Measurements from ENCODE around the gene DENND6B. TPM values are rescaled to one million over a fixed set of nuclear protein-coding genes. Genes with fewer than 3 reads are reported as not detected.

The DENND6B gene
- total RNA-seq, 4 donors from 2014 or later: 8.6 to 13.1 (median 11.7) TPM

DNA sequence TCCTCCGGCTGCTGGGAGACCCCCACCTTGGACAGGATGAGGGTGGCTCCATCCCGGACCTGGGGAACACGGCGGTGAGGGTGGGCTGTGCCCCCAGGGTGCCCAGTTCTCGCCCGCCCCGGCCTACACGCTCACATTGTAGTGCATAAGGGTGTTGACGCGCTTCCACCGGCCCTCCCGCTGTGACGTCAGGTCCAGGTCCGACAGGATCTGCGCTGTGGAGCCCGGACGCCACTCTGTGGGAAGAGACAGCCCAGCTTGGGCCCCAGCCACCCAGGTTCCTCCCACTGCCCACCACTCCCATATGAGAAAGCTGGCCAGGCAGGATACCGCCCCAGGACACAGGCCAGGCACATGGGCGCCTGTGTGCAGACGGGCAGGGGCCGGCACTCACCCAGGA is 48.4 kb downstream of the DENND6B start:
- Histone ChIP-seq H3K4me3 (no peak overlapping the region), H3K27ac (no peak overlapping the region), H3K27me3 (no peaks in the 10 kb centered on the region), H3K9me3 (no peaks in the 10 kb centered on the region), H3K36me3 (peaks cover 6 to 86% (median 28%) of the 10 kb centered on the region in 3 donors), H3K4me1 (peaks cover 0 to 33% (median 0%) of the 10 kb centered on the region in 4 donors)
- no peak for DNase-seq (ENCODE audit: low spot score in 2 of 2)
- WGBS, 2 donors: 89 to 100% methylated on average over 1 to 9 of the region's 21 CpGs
- TF ChIP-seq EP300 (IDR thresholded peaks at IDR 0.05): no peak
- TF ChIP-seq, protein P1, sequence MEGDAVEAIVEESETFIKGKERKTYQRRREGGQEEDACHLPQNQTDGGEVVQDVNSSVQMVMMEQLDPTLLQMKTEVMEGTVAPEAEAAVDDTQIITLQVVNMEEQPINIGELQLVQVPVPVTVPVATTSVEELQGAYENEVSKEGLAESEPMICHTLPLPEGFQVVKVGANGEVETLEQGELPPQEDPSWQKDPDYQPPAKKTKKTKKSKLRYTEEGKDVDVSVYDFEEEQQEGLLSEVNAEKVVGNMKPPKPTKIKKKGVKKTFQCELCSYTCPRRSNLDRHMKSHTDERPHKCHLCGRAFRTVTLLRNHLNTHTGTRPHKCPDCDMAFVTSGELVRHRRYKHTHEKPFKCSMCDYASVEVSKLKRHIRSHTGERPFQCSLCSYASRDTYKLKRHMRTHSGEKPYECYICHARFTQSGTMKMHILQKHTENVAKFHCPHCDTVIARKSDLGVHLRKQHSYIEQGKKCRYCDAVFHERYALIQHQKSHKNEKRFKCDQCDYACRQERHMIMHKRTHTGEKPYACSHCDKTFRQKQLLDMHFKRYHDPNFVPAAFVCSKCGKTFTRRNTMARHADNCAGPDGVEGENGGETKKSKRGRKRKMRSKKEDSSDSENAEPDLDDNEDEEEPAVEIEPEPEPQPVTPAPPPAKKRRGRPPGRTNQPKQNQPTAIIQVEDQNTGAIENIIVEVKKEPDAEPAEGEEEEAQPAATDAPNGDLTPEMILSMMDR (IDR thresholded peaks at IDR 0.05): no peak

DNA sequence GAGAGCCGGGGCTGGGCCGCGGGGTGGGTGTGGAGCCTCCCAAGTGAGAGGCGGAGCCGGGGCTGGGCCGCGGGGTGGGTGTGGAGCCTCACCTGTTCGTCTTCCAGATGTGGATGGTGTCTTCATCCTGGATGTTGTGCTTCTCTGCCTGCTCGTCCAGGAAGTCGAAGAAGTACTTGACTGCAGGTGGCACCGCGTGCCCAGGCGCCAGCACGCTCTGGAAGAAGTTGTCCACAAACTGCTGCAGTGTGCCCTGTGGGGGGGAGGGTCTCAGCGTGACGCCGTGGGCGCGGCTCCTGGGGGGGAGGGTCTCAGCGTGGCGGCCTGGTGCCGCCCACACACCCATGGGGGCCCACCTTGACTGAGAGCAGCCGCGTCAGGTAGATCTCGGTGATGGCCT is 49.1 kb downstream of the DENND6B start:
- peaks cover 0 to 31% (median 0%) of the 10 kb centered on the region in 4 donors for H3K4me1 ChIP-seq
- WGBS, 2 donors: 87 to 88% methylated on average over 25 of the region's 25 CpGs
- TF ChIP-seq, protein P1 (IDR thresholded peaks at IDR 0.05): no peak
- no peak for TF ChIP-seq EP300 (IDR thresholded peaks at IDR 0.05)
- no peak for TF ChIP-seq POLR2A (IDR thresholded peaks at IDR 0.05)
- H3K36me3 ChIP-seq: peaks cover 5 to 79% (median 28%) of the 10 kb centered on the region in 3 donors
- H3K4me3 ChIP-seq: no peak overlapping the region
- H3K9me3 ChIP-seq: no peaks in the 10 kb centered on the region
- H3K27ac ChIP-seq: no peak overlapping the region
- H3K27me3 ChIP-seq: no peaks in the 10 kb centered on the region
- DNase-seq (ENCODE audit: low spot score in 2 of 2): no peak

DNA sequence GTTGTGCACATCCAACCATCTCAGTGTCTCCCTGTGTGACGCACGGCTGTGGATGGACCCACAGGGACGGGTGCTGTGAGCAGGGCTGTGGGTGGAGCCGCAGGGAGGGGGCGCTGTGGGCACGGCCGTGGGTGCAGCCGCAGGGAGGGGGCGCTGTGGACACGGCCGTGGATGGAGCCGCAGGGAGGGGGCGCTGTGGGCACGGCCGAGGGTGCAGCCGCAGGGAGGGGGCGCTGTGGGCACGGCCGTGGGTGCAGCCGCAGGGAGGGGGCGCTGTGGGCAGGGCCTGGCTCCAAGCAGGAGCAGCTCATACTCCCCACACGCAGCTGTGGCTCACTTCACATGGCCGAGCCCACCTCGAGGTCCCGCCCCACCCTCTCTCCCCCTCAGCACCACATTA is 50.7 kb downstream of the DENND6B start:
- Histone ChIP-seq H3K27ac (peak overlapping the region in 3 of 4 donors; percentile 3 to 55 (median 51)), H3K27me3 (peaks cover 0 to 4% of the 10 kb centered on the region in 2 donors), H3K4me3 (no peak overlapping the region), H3K36me3 (peaks cover 5 to 63% (median 17%) of the 10 kb centered on the region in 3 donors), H3K9me3 (no peaks in the 10 kb centered on the region), H3K4me1 (peaks cover 0 to 41% (median 11%) of the 10 kb centered on the region in 4 donors)
- 40 to 58% methylated on average over 22 to 24 of the region's 25 CpGs for WGBS, 2 donors
- no peak for TF ChIP-seq POLR2A (IDR thresholded peaks at IDR 0.05)
- TF ChIP-seq, protein P1 (IDR thresholded peaks at IDR 0.05): peak in 4 of 5 experiments; percentile 32 to 68 (median 58)
- DNase-seq (ENCODE audit: low spot score in 2 of 2): peak in 1 of 2 donors; percentile 22

DNA sequence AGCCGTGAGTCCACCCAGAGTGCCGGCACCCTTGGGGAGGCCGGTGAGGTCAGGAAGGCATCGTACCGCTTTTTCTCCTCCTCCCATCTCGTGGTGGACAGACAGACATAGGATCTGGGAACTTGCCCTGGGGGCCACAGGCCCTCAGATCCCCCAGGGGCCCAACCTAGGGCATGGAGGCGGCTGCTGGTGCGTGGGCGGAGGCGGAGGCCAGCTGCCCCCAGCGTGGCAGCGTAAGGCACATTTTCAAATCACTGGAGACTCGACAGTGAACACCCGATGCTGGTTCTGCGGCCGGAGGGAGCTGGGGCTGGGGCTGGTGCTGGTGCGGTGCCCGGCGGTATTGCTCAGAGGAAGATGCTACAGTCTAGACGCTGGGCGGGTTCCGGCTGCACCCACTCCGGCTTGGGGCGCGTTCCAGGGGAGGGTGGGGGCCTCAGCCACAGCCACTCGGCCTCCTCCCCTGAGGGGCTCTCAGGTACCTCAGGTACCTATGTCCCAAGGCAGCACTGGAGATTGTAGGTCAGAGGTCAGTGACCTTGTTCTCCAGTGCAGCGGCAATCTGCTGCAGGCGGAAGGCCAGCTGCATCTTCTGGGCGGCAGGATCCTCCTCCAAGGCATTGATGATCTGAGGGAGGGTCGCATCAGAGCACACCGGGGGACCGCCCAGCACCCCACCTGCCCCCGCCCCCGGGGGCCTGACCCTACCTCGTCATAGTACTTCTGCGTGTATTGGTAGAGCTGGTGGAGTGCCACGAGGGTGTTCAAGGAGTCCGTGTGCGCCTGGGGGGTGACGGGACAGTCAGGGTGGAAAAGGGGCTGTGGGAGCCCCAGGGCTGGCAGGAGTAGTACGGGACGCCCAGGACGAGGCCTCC is 51.4 kb downstream of the DENND6B start:
- H3K36me3 ChIP-seq: peaks cover 2 to 56% (median 10%) of the 10 kb centered on the region in 3 donors
- H3K27me3 ChIP-seq: peaks cover 0 to 7% of the 10 kb centered on the region in 2 donors
- TF ChIP-seq EP300 (IDR thresholded peaks at IDR 0.05) (no peak), POLR2A (IDR thresholded peaks at IDR 0.05) (no peak)
- TF ChIP-seq, protein P1 (IDR thresholded peaks at IDR 0.05): no peak
- WGBS, 2 donors: 68 to 70% methylated on average over 27 to 37 of the region's 43 CpGs
- H3K4me1 ChIP-seq: peaks cover 0 to 48% (median 17%) of the 10 kb centered on the region in 4 donors
- no peak overlapping the region for H3K4me3 ChIP-seq
- no peaks in the 10 kb centered on the region for H3K9me3 ChIP-seq
- DNase-seq (ENCODE audit: low spot score in 2 of 2): no peak
- H3K27ac ChIP-seq: peak overlapping the region in 3 of 4 donors; percentile 3 to 70 (median 51)

DNA sequence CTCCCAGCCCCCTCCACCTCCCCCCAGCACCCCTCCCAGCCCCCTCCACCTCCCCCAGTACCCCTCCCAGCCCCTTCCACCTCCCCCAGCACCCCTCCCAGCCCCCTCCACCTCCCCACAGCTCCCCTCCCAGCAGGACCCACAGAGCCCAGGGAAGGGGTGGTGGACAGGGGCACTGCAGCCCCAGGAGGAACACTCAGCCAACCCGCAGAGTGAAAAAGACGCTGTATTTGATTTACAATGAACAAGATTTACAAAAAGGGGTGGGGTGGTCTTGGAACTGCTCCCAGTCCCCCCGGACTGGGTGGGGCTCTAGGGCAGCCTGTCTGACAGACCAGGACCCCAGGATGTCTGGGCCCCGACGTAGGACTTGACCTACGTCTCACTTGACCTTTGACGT is 52.0 kb downstream of the DENND6B start:
- H3K36me3 ChIP-seq: peaks cover 0 to 49% (median 4%) of the 10 kb centered on the region in 3 donors

More for the DNA sequence above, 52.0 kb downstream of the DENND6B start:
- H3K27me3 ChIP-seq: peaks cover 0 to 8% of the 10 kb centered on the region in 2 donors
- DNase-seq (ENCODE audit: low spot score in 2 of 2): no peak
- no peaks in the 10 kb centered on the region for H3K9me3 ChIP-seq
- no peak overlapping the region for H3K4me3 ChIP-seq
- peak overlapping the region in 2 of 4 donors; percentile 51 to 70 for H3K27ac ChIP-seq
- peaks cover 0 to 52% (median 21%) of the 10 kb centered on the region in 4 donors for H3K4me1 ChIP-seq
- TF ChIP-seq POLR2A (IDR thresholded peaks at IDR 0.05) (no peak), EP300 (IDR thresholded peaks at IDR 0.05) (no peak)
- TF ChIP-seq, protein P1 (IDR thresholded peaks at IDR 0.05): no peak
- WGBS, 2 donors: 31 to 55% methylated on average over 4 of the region's 7 CpGs
